ENCODE measurements around the gene DBNDD1. TPM values are rescaled to one million over a fixed set of nuclear protein-coding genes. Genes with fewer than 3 reads are reported as not detected.

The DBNDD1 gene
- total RNA-seq, 1 donor from 2014 or later = 11.6 TPM

DNA sequence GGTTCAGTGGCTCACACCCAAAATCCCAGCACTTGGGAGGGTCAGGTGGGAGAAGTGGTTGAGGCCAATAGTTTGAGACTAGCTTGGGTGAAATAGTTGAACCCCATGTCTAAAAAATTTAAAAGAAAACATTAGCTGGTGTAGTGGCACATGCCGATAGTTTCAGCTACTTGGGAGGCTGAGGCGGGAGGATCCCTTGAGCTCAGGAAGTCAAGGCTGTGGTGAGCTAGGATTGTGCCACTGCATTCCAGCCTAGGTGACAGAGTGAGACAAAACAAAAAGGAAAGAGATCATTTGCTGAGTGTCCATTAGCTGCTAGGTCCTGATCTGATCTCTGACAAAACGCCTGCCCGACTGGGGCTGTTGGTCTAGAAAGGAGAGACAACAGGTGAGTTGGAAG is 14.1 kb upstream of the DBNDD1 start:
- TF ChIP-seq, protein P1, sequence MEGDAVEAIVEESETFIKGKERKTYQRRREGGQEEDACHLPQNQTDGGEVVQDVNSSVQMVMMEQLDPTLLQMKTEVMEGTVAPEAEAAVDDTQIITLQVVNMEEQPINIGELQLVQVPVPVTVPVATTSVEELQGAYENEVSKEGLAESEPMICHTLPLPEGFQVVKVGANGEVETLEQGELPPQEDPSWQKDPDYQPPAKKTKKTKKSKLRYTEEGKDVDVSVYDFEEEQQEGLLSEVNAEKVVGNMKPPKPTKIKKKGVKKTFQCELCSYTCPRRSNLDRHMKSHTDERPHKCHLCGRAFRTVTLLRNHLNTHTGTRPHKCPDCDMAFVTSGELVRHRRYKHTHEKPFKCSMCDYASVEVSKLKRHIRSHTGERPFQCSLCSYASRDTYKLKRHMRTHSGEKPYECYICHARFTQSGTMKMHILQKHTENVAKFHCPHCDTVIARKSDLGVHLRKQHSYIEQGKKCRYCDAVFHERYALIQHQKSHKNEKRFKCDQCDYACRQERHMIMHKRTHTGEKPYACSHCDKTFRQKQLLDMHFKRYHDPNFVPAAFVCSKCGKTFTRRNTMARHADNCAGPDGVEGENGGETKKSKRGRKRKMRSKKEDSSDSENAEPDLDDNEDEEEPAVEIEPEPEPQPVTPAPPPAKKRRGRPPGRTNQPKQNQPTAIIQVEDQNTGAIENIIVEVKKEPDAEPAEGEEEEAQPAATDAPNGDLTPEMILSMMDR (conservative IDR thresholded peaks at IDR 0.05) = no peak
- DNase-seq (ENCODE audit: extremely low spot score, unreplicated experiment) = no peak
- Mint-ChIP-seq H3K27ac (no peak overlapping the region), H3K9me3 (no peaks in the 10 kb centered on the region), H3K4me1 (ENCODE audit: unreplicated experiment) (peaks cover 9% of the 10 kb centered on the region), H3K27me3 (peaks cover 14% of the 10 kb centered on the region), H3K36me3 (peaks cover 30% of the 10 kb centered on the region), H3K4me3 (no peak overlapping the region)

DNA sequence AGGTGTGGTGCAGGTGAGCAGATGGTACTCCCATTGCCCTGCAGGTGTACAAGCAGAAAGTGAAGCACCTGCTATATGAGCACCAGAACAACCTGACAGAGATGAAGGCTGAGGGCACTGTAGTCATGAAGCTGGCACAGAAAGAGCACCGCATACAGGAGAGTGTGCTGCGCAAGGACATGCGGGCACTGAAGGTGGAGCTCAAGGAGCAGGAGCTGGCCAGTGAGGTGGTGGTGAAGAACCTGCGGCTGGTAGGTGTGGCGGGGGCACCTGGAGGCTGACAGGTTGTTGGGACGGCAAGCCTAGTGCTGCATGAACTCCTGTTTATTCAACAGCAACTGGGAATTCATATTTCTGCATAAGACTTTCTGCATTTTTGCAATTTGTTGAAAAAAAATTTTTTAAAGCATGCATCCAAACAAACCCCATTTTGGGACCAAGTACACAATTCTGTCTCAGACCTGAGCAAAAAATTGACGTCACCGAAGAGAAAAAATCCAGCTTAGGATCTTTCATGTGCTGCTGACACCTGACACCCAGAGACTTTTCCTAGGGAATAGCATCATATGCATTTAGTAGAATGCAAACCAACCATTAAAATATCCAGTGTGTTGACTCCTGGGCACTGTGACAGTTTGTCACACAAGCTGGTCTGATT is 13.5 kb upstream of the DBNDD1 start:
- peak overlapping the region; percentile 74 for H3K27ac Mint-ChIP-seq
- TF ChIP-seq, protein P1 (conservative IDR thresholded peaks at IDR 0.05) = no peak
- DNase-seq (ENCODE audit: extremely low spot score, unreplicated experiment) = no peak
- H3K4me3 Mint-ChIP-seq = peak overlapping the region; percentile 71
- H3K27me3 Mint-ChIP-seq = peaks cover 14% of the 10 kb centered on the region
- no peaks in the 10 kb centered on the region for H3K9me3 Mint-ChIP-seq
- peaks cover 30% of the 10 kb centered on the region for H3K36me3 Mint-ChIP-seq
- peaks cover 9% of the 10 kb centered on the region for H3K4me1 Mint-ChIP-seq (ENCODE audit: unreplicated experiment)

DNA sequence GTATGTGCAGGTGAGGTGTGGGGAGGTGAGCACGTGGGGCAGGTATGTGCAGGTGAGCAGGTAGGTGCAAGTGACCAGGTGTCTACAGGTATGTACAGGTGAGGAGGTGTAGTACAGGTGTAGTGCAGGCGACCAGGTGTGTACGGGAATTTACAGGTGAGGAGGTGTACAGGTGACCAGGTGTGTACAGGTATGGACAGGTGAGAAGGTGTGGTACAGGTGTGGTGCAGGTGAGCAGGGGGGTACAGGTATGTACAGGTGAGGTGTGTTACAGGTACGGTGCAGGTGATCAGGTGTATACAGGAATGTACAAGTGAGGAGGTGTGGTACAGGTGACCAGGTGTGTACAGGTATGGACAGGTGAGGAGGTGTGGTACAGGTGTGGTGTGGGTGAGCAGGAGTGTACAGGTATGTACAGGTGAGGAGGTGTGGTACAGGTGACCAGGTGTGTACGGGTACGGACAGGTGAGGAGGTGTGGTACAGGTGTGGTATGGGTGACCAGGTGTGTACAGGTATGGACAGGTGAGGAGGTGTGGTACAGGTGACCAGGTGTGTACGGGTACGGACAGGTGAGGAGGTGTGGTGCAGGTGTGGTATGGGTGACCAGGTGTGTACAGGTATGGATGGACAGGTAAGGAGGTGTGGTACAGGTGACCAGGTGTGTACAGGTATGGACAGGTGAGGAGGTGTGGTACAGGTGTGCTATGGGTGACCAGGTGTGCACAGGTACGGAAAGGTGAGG is 12.8 kb upstream of the DBNDD1 start:
- TF ChIP-seq, protein P1 (conservative IDR thresholded peaks at IDR 0.05) = no peak
- no peak for DNase-seq (ENCODE audit: extremely low spot score, unreplicated experiment)
- Mint-ChIP-seq H3K36me3 (peaks cover 30% of the 10 kb centered on the region), H3K27me3 (peaks cover 14% of the 10 kb centered on the region), H3K9me3 (no peaks in the 10 kb centered on the region), H3K4me1 (ENCODE audit: unreplicated experiment) (peaks cover 9% of the 10 kb centered on the region), H3K27ac (peak overlapping the region; percentile 74), H3K4me3 (peak overlapping the region; percentile 71)

DNA sequence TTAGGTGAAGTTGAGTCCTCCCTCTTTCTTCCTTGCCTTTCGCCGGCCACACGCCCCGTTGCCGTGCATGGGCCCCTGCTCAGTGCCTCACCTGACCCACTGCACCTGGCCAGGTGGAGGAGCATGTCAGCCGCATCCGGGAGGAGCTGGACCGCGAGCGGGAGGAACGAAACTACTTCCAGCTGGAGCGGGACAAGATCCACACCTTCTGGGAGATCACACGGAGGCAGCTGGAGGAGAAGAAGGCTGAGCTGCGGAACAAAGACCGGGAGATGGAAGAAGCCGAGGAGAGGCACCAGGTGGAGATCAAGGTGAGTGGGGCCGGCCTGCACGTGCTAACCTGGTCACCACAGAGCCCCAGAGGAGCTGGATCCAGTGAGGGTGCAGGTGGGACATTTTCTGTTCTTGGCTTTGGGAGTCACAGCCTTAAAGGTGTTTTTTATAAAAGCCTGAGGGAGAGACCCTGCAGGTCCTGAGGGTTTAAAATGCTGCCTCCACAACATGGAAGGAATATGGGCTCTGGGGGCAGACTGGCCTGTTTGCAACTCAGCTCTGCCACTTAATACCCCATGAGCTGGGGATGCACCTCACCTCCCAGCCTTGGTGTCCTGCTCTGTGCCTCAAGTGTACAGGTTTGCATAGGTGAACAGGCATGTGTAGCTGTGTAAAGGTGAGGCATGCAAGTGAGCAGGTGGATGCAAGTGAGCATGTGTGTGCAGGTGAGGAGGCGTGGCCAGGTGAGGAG is 12.1 kb upstream of the DBNDD1 start:
- Mint-ChIP-seq H3K36me3 (peaks cover 23% of the 10 kb centered on the region), H3K27me3 (peaks cover 14% of the 10 kb centered on the region), H3K4me1 (ENCODE audit: unreplicated experiment) (peaks cover 9% of the 10 kb centered on the region), H3K27ac (peak overlapping the region; percentile 74), H3K9me3 (no peaks in the 10 kb centered on the region), H3K4me3 (peak overlapping the region; percentile 71)
- TF ChIP-seq, protein P1 (conservative IDR thresholded peaks at IDR 0.05) = no peak
- no peak for DNase-seq (ENCODE audit: extremely low spot score, unreplicated experiment)

DNA sequence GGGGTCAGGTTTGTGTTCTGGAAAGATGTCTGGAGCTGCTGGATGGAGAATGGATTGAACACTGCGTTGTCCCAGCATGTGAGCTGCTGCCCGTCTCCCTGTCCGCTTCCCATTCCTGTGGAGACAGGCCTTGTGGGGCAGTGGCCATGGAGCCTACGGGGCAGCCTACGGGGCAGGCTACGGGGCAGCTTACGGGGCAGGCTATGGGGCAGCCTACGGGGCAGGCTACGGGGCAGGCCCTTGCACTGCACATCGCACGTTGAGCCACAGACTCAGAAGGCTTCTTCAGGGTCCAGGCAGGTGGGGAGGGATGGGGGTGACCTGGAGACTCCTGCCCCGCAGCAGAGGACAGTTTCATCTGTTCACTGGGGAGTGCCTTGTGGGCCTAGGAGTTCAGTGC is 9.7 kb upstream of the DBNDD1 start:
- Mint-ChIP-seq H3K4me1 (ENCODE audit: unreplicated experiment) (peaks cover 9% of the 10 kb centered on the region), H3K4me3 (no peak overlapping the region), H3K27ac (no peak overlapping the region), H3K36me3 (peaks cover 14% of the 10 kb centered on the region), H3K27me3 (peaks cover 14% of the 10 kb centered on the region), H3K9me3 (no peaks in the 10 kb centered on the region)
- DNase-seq (ENCODE audit: extremely low spot score, unreplicated experiment) = no peak
- TF ChIP-seq, protein P1 (conservative IDR thresholded peaks at IDR 0.05) = no peak

All from type B pancreatic cell (in vitro differentiated cells).